Left kidney (tissue), 2 donors: ENCODE data around the gene PPP1R14C. TPM values are rescaled to one million over a fixed set of nuclear protein-coding genes. Genes with fewer than 3 reads are reported as not detected.
"Not testable (repeated sequence)": the region's sequence is repeated elsewhere in the genome, so short reads cannot be mapped to it uniquely, and the experiment has no call there.

ENCODE experiments used
- DNase-seq: peaks from one replicate; pipeline ENCODE4 v3.0.0-alpha.2; 2013
- polyA plus RNA-seq: library from polyadenylated mRNA; unstranded; fragments of 120-200 nt; gene quantifications from one replicate; pipeline ENCODE4 v1.2.1, GENCODE V29; 2013; ENCODE audit not compliant: insufficient read length

PPP1R14C gene
- polyA plus RNA-seq, 1 donor: 21.6 TPM

GRCh38 chr6:150165020-150165702 is 22.3 kb downstream of the PPP1R14C start:
- no peak for DNase-seq

DNA sequence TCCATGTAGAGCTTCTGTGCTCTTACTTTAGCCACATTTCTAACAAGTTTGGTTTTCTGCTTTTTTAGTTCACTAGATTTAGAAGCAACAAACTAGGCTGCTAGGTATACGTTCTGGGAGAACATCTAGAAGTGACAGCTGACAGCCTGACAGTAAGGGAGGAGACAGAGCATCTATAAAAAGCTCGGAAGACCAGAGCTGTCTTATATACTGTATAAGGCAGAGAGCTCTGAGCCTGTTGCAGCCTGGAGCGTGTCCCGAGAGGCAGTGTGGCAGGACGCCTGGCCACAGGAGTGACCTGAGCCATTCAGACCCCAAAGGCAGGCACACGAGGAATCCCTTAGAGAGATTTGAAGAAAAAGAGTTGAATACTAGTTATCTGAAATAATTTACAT is 24.6 kb downstream of the PPP1R14C start:
- DNase-seq: no peak

GRCh38 chr6:150169181-150169580 is 26.3 kb downstream of the PPP1R14C start:
- no peak for DNase-seq

- no peak for DNase-seq
These were observed 26.8 kb downstream of the PPP1R14C start for GRCh38 chr6:150169609-150170008.

GRCh38 chr6:150172929-150173328 is 30.1 kb downstream of the PPP1R14C start:
- DNase-seq: no peak

GRCh38 chr6:150175586-150176151 is 32.8 kb downstream of the PPP1R14C start:
- no peak for DNase-seq

DNA sequence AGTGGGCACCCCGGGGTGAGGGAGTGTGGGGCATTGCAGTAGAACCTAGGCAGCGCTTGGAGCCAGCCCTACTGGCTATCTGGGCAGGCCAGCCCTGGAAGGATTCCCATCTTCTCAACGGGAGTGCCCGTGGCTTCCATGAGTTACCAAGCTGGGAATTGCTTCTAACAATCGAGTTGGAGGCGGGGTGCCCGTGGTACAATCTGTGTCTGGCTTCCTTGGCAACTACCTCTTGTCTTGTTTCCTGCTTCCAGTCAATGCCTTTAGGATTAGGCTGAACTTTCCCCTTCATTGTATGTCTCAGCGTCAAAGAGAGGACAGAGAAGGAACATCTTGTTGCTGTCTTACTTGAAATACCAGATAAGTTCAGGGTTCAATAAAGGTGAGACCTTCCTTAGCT is 33.3 kb downstream of the PPP1R14C start:
- DNase-seq: no peak

GRCh38 chr6:150176659-150177058 is 33.8 kb downstream of the PPP1R14C start:
- no peak for DNase-seq

- DNase-seq: no peak
These were observed 34.6 kb downstream of the PPP1R14C start for GRCh38 chr6:150177259-150177951.

DNA sequence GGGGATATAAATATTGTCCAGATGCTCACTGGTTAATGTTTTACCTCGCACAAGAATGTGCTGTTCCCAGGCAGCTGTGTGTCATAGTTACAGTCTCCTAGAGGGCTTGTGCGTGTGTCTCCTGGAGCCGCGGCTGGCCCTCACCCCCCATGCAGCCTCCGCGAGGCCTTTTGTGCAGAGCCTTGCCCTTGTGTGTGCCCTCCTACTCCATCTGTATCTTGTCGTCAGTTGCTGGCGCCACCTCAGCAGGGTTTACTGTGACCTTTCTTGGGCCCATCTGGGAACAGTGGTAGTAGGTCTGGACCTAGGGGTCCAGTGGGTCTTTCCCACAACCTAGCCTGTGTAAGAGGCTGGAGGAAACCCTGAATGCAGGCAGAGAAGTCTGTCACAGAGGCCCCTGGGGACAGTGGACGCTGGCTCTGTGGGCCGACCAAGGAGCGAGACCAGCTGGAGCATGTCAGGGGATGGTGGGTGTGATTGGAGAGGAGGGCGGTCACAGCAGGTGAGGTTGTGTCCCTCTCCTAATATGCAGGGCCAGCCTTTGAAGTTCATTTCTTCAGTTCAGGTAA is 35.2 kb downstream of the PPP1R14C start:
- DNase-seq: peak; percentile 56

GRCh38 chr6:150179030-150179429 is 36.2 kb downstream of the PPP1R14C start:
- no peak for DNase-seq

- DNase-seq: not testable (repeated sequence)
These were observed 37.1 kb downstream of the PPP1R14C start for GRCh38 chr6:150179907-150180424.

GRCh38 chr6:150180517-150180916 is 37.7 kb downstream of the PPP1R14C start:
- no peak for DNase-seq

DNA sequence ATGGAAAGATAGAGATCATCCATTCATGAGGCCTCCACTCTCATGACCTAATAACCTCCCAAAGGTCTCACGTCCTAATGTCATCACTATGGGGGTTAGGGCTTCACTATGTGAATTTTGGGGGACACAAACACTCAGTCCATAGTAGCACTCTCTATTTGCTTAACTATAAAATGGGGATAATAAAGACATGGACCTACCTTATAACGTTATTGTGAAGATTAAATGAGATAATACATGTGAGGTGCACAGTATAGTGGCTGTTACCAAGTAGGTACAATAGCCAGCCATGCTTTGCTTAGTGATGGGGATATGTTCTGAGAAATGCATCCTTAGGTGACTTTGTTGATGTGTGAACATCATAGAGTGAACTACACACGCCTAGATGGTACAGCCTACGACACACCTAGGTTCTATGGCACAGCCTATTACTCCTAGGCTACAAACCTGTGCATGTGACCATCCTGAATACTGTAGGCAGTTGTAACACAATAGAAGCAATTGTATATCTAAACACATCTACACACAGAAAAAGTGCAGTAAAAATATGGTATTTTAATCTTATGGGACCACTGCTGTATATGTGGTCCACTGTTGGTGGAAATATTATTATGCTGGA is 39.7 kb downstream of the PPP1R14C start:
- DNase-seq: no peak

DNA sequence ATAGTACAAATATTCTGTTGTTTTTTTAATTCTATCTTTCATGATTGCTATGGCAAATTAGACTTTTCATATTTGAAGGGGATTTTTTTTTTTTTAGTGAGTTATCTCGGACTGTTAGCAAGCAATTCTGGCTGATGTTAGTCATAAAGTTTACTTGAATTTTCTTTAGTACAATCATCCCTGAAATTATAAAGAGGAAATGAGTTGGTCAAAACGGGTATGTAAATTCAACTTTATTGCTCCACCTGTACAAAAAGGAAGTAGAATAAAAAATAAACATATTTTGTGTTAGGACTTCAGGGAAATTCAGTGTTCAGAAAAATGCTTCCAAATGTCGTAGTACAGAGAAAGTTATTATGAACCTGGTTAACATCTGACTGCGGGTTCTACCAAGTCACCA is 40.3 kb downstream of the PPP1R14C start:
- no peak for DNase-seq

DNA sequence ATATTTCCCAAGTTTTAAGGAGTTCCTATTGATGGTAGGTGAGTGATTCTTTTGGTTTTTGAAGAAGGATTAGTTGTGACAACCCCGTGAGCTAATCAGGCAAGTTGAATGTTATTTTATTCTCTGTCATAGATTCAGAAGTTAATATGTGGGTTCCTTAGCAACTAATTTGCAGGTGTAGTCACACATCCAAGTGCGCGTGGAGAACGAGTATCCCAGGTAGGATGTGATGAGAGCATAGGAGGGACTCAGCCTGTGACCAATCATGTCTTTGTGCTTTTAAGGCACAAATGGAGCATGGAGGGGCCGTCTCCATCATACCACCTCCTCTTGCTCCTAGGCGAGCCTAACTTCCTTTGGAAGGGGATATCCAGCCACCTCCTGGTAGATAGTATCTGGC is 41.1 kb downstream of the PPP1R14C start:
- no peak for DNase-seq

GRCh38 chr6:150184850-150185731 is 42.2 kb downstream of the PPP1R14C start:
- DNase-seq: no peak

GRCh38 chr6:150185732-150186117 is 42.9 kb downstream of the PPP1R14C start:
- no peak for DNase-seq

DNA sequence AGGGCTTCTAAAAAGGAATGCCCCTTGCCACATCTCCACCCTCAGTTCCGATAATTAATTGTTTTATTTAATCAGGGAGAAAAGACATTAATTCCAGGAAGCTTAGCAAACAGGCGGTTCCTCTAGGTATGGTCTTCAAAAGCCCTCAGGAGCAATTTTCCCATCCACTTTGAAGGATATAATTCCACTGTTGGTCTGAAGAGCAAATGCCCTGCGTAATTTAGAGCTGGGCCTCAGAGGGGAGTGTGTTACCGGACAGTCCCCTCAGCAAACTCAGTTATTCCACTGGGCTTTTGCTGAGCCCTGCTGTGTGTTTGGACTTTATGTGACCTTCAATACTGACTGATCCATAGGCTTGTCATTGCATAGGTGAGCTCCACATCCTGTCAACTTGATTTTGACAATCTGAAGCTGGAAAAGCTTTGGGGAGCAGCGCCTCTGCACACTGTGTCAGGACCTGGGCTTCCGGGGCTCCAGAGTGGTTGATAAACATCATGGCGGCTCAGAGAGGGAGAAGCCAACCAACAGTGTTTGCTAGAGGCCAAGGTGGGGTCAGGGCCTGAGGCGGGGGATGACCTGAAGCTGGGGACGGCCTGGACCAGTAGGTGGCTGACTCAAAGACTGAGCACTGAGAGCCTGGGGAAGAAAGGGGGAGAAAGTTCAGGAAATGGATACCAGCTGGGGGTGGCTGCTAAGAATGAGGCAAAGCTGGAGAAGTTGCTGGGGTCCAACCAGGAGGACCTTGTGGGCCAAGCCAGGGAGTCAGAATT is 43.5 kb downstream of the PPP1R14C start:
- DNase-seq: no peak

DNA sequence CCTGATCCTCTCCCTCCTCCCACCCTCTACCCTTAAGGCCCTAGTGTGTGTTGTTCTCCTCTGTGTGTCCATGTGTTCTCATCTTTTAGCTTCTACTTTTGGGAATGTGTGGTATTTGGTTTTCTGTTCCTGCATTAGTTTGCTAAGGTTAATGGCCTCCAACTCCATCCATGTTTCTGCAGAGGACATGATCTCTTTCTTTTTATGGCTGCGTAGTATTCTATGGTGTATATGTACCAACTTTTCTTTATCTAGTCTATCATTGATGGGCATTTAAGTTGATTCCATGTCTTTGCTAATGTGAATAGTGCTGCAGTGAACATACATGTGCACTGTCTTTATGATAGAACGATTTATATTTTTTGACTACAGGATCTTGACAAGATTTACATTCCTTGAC is 44.6 kb downstream of the PPP1R14C start:
- DNase-seq: not testable (repeated sequence)

DNA sequence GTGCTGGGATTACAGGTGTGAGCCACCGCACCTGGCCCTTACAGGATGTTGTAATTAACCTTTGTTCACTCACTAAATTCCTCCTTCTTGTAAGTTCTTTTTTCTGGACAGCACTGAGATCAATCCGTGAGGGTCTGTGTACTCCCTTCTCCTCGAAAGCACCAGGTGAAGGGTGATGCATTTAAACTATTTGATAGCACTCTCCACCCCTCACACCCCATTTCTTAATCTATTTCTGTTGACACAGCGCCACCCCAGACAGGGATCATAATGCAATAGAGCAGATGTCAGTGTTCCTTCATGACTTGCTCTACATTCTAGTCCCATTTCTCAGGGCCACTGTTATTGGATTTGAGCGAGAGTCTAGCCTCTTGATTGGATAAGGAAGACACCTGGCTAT is 46.3 kb downstream of the PPP1R14C start:
- DNase-seq: no peak
